Panc1 (cell line): ENCODE results near the gene LRRC63. TPM values are rescaled to one million over a fixed set of nuclear protein-coding genes. Genes with fewer than 3 reads are reported as not detected.
"Not testable (repeated sequence)": the region's sequence is repeated elsewhere in the genome, so short reads cannot be mapped to it uniquely, and the experiment has no call there.

Source experiments
- ATAC-seq: fragments of 200-7000 bp; cut with Tn5 transposase; 2 replicates; pipeline ENCODE4 v1.9.1; 2020; ENCODE audit warnings: mild to moderate bottlenecking, moderate library complexity
- BruUV-seq: library from RNA; stranded (reverse); fragments of 400-500 nt; replicated peaks from 2 replicates; lab custom pipeline; 2021; lab: Mats Ljungman, UMichigan
- CTCF ChIA-PET: fragments of 300-600 bp; sonication (Branson Sonifier 250); formaldehyde crosslinking; loops from one replicate; lab custom pipeline; 2022; ENCODE audit warnings: antibody characterized with exemption; lab: Charles Lee
- POLR2A ChIA-PET: fragments of 300-600 bp; sonication (Branson Sonifier 250); formaldehyde crosslinking; loops from one replicate; lab custom pipeline; 2022; ENCODE audit warnings: antibody characterized with exemption; lab: Charles Lee
- DNase-seq: peaks from one replicate; pipeline ENCODE4 v3.0.0-alpha.2; 2010; ENCODE audit warnings: low read depth, low spot score
- H3K27ac ChIP-seq: 2 replicates; pipeline ENCODE4 v1.5.1; 2011; ENCODE audit warnings: mild to moderate bottlenecking, low read length, inconsistent platforms
- H3K27me3 ChIP-seq: fragments of 200-500 bp; sonication (Bioruptor generic); 2 replicates; pipeline ENCODE4 v1.6.0; 2014; ENCODE audit warnings: low read length, inconsistent platforms; ENCODE audit not compliant: control insufficient read depth, insufficient read depth
- H3K36me3 ChIP-seq: fragments of 200-500 bp; sonication (Bioruptor generic); 2 replicates; pipeline ENCODE4 v1.5.1; 2014; ENCODE audit warnings: inconsistent platforms, mild to moderate bottlenecking, low read length, moderate library complexity; ENCODE audit not compliant: control insufficient read depth, insufficient read depth
- H3K4me1 ChIP-seq: 2 replicates; pipeline ENCODE4 v1.5.1; 2011; ENCODE audit warnings: inconsistent platforms, mild to moderate bottlenecking, low read length, moderate library complexity; ENCODE audit not compliant: control insufficient read depth, insufficient read depth
- H3K4me3 ChIP-seq, 2 experiments: 2 replicates each; pipeline ENCODE4 v1.5.1; 2011 to 2012; ENCODE audit warnings: low read depth in 2 of 2, low read length in 2 of 2, mild to moderate bottlenecking in 2 of 2, inconsistent platforms in 1 of 2, moderate library complexity in 1 of 2
- H3K9me3 ChIP-seq: fragments of 200-500 bp; sonication (Bioruptor generic); 2 replicates; pipeline ENCODE4 v1.5.1; 2014; ENCODE audit warnings: low read depth, mild to moderate bottlenecking, inconsistent platforms, low read length, moderate library complexity; ENCODE audit not compliant: control insufficient read depth, insufficient read depth
- CTCF ChIP-seq: fragments of 450-650 bp; IDR thresholded peaks from 2 replicates; pipeline ENCODE4 v1.5.1; 2017; ENCODE audit warnings: mild to moderate bottlenecking
- POLR2AphosphoS5 ChIP-seq: IDR thresholded peaks from 2 replicates; pipeline ENCODE4 v1.6.1; 2012; ENCODE audit warnings: mild to moderate bottlenecking, low read depth, low read length, moderate library complexity
- REST ChIP-seq, 2 experiments: IDR thresholded peaks; 2 replicates each; pipeline ENCODE4 v1.6.1; 2011 to 2012; ENCODE audit warnings: low read depth in 2 of 2, control low read depth in 1 of 2, low read length in 1 of 2, mild to moderate bottlenecking in 1 of 2, moderate library complexity in 1 of 2; ENCODE audit not compliant: insufficient read depth in 1 of 2
- SIN3A ChIP-seq: IDR thresholded peaks from 2 replicates; pipeline ENCODE4 v1.6.1; 2012; ENCODE audit warnings: low read depth, mild to moderate bottlenecking, low read length, moderate library complexity, borderline replicate concordance; ENCODE audit not compliant: insufficient read depth
- TCF7L2 ChIP-seq: IDR thresholded peaks from 2 replicates; pipeline ENCODE4 v1.6.1; 2011; ENCODE audit warnings: mild to moderate bottlenecking, low read depth, low read length, inconsistent platforms
- in situ Hi-C: cut with HindIII; loops from 2 replicates; pipeline ENCODE4 v1.10.0; 2016; ENCODE audit warnings: low sequenced_read_pairs, low pct_unique_long_range_greater_than_20kb
- intact Hi-C: fragments of 100-400 bp; cut with micrococcal nuclease; formaldehyde crosslinking; loops from one replicate; pipeline ENCODE4 v1.10.0; 2022; ENCODE audit not compliant: unreplicated experiment
- total RNA-seq: library from RNA; stranded (reverse); gene quantifications from one replicate; pipeline ENCODE4 v1.2.1, GENCODE V29; 2021; ENCODE audit not compliant: unreplicated experiment

LRRC63 gene
- total RNA-seq, 1 experiment from 2014 or later: 0.15 TPM

- DNase-seq: no peak
- CTCF ChIA-PET: no interaction called here
Measured at GRCh38 chr13:46211116-46211482, 629 bp upstream of the LRRC63 start.

GRCh38 chr13:46213242-46213641 is 1.5 kb downstream of the LRRC63 start:
- no peaks in the 10 kb centered on the region for H3K9me3 ChIP-seq
- no peak overlapping the region for H3K4me3 ChIP-seq
- BruUV-seq: no TSS peak
- CTCF ChIA-PET: no interaction called here
- intact Hi-C loops (no loop called here), in situ Hi-C loops (no loop called here)
- no peaks in the 10 kb centered on the region for H3K36me3 ChIP-seq
- TF ChIP-seq TCF7L2 (no peak), REST (IDR thresholded peaks at IDR 0.05; ENCODE audit: insufficient read depth in 1 of 2, low read depth in 2 of 2, low read length in 1 of 2) (no peak), CTCF (no peak), POLR2AphosphoS5 (no peak), SIN3A (no peak)
- ATAC-seq: no peak
- POLR2A ChIA-PET: no interaction called here
- H3K27me3 ChIP-seq: peaks cover 2% of the 10 kb centered on the region; the same call in 1 of the 2 replicates
- no peak for DNase-seq
- H3K4me1 ChIP-seq: no peaks in the 10 kb centered on the region
- H3K27ac ChIP-seq: no peak overlapping the region

More at GRCh38 chr13:46211116-46211482, 629 bp upstream of the LRRC63 start:
- H3K27me3 ChIP-seq: peaks cover 2% of the 10 kb centered on the region; the same call in 1 of the 2 replicates
- POLR2A ChIA-PET: no interaction called here
- H3K4me3 ChIP-seq: peak overlapping the region; percentile 48 to 70
- BruUV-seq: no TSS peak
- no peaks in the 10 kb centered on the region for H3K36me3 ChIP-seq
- ATAC-seq: peak; percentile 22
- no peaks in the 10 kb centered on the region for H3K4me1 ChIP-seq
- in situ Hi-C loops: no loop called here
- no peaks in the 10 kb centered on the region for H3K9me3 ChIP-seq
- TF ChIP-seq CTCF (no peak), POLR2AphosphoS5 (no peak), TCF7L2 (no peak), REST (IDR thresholded peaks at IDR 0.05; ENCODE audit: insufficient read depth in 1 of 2, low read depth in 2 of 2, low read length in 1 of 2) (no peak), SIN3A (no peak)
- intact Hi-C loops: no loop called here
- H3K27ac ChIP-seq: no peak overlapping the region

- H3K27me3 ChIP-seq, POLR2A ChIA-PET, H3K36me3 ChIP-seq, DNase-seq, ATAC-seq, CTCF ChIA-PET, H3K4me3 ChIP-seq, H3K4me1 ChIP-seq, H3K27ac ChIP-seq, H3K9me3 ChIP-seq, in situ Hi-C loops, intact Hi-C loops, BruUV-seq: not testable (repeated sequence)
Measured at GRCh38 chr13:46214741-46215140, 3.0 kb downstream of the LRRC63 start.

- H3K27ac ChIP-seq, H3K27me3 ChIP-seq, H3K9me3 ChIP-seq, POLR2A ChIA-PET, H3K36me3 ChIP-seq, BruUV-seq, H3K4me1 ChIP-seq, intact Hi-C loops, H3K4me3 ChIP-seq, ATAC-seq, DNase-seq, CTCF ChIA-PET, in situ Hi-C loops: not testable (repeated sequence)
Measured at GRCh38 chr13:46220234-46220633, 8.5 kb downstream of the LRRC63 start.
